Stimulated activated CD8-positive, alpha-beta memory T cell treated with anti-CD3 and anti-CD28 coated beads, Interleukin-4, amount 100 ng/mL, for 48 hours (primary cell): ENCODE data around the gene ZNF749.
"Not testable (repeated sequence)": the region's sequence is repeated elsewhere in the genome, so short reads cannot be mapped to it uniquely, and the experiment has no call there.

Source experiments
- DNase-seq: peaks from one replicate; pipeline ENCODE4 v3.0.0-alpha.2; 2020

Gene ZNF749

DNA sequence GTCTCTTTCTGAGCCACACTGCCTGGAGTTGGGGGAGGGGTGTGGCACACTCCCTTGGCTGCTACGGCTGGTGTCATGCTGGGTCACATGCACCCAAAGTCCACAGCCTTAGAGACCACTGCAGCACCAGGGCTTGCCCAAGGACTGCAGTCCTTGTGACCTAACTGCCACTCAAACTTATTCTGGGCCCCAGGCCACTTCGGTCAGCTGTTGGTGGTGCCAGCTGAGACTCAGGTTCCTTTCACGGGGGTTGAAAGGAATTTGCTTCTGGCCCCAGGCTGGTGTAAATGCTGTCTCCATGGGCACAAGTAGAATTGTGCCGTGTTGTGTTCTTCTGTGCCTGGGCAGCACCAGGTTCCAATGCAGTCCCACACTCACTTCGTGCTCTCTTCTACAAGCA lies 31.4 kb downstream of the ZNF749 start:
- DNase-seq = no peak

DNA sequence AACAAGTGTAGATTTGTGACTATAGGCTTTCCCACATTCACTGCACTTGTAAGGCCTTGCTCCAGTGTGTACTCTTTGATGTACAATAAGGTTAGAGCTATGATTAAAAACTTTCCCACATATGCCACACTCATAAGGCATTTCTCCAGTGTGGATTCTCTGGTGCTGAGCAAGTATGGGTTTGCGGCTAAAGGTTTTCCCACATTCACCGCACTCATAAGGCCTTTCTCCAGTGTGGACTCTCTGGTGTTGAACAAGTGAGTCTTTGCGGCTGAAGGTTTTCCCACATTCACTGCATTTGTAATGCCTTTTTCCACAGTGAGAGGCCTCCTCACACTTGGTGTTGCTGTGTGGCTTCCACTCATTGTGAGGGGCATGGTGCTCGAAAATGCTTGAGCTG lies 38.5 kb downstream of the ZNF749 start:
- no peak for DNase-seq

DNA sequence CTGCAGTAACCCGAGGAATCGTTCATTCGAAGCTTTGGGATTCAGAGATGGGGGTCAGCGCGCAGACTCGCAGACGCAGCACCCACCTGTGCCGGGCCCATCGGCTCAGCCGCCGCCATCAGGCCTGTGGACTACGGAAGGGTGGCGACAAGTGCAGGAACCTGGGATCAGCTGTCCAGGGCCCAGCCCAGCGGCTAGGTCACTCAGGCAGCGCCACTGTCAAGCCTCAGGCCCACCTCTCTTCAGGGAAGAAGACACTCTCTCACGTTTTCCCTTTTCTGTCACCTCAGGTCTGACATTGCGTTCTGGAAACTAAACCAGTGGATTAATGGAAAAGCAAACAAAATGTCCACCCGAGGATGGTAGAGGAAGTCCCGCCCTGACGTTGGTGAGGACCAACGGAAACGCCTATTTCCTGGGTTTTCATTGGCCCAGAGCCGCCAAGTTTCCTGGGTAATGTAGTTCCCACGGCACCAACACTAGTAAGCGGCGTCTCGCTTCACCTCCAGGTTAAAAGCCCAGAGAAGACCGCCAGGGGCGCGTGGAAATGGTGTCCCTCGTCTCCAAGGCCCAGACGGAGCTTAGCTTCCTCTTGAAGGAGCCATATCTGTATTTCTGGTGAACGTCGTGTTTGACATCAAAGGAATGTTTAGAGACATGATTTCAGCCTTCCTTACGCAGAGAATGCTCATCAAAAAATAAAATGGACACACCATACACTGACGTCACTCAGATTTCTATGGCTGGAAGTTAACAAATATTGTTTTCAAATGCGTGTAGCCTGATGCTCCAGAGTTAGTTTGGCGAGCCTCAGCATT lies 42.3 kb downstream of the ZNF749 start, which contains the start of gene ZNF772:
ZNF772 (minus strand) TSS at position 376 of the 818 bp plus-strand sequence; CDS start at position 119, 257 bp downstream.
- peak; percentile 86 for DNase-seq

- peak; percentile 95 for DNase-seq
These were observed 52.6 kb downstream of the ZNF749 start, which contains the start of gene ZNF419 for GRCh38 chr19:57487477-57488298. Gene ZNF419, plus strand, starts transcription at chr19:57487750. Its CDS starts 201 bp downstream, at chr19:57487951.

GRCh38 chr19:57488299-57488644 lies 53.1 kb downstream of the ZNF749 start:
- DNase-seq = not testable (repeated sequence)
